Measurements from ENCODE around the gene MANSC1.
"Not testable (repeated sequence)": the region's sequence is repeated elsewhere in the genome, so short reads cannot be mapped to it uniquely, and the experiment has no call there.

The MANSC1 gene

DNA sequence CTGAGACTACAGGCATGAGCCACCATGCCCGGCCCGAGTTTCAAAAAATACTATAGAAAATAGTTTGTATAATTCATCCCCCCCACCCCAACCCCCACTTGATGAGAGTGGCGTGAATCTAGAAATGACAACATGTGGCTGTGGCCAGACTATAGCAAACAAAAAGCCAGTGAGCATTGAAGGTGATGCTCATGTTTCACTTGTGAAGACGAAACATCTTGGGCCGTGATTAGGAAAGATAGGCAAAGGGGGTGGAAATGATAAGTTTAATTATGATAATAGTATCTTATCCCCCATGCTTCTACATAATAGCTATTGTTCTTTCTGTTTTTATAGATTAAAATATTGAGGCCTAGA lies 15.4 kb upstream of the MANSC1 start:
- no peak for DNase-seq (ENCODE audit: low spot score)

DNA sequence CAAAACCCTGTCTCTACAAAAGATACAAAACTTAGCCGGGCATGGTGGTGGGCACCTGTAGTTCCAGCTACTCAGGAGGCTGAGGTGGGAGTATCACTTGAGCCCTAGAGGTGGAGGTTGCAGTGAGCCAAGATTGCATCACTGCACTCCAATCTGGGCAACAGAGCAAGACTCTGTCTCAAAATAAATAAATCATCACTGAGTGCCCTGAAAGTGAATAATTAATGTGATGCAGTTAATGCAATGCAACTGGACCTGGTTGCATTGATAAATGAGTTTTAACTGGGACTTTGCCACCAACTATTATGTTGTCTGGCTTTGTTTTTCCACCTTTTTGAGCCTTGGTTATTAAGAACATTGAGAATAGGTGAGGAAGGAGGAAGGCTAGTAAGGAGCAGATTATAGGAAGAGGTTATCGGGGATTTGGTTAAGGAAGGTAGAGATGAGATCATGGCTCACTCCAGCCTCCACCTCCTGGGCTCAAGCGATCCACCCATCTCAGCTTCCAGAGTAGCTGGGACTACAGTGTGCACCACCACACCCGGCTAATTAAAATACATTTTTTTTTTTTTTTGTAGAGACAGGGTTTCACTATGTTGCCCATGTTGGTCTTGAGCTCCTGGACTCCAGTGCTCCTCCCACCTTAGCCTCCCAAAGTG lies 14.9 kb upstream of the MANSC1 start:
- DNase-seq (ENCODE audit: low spot score), result no peak

DNA sequence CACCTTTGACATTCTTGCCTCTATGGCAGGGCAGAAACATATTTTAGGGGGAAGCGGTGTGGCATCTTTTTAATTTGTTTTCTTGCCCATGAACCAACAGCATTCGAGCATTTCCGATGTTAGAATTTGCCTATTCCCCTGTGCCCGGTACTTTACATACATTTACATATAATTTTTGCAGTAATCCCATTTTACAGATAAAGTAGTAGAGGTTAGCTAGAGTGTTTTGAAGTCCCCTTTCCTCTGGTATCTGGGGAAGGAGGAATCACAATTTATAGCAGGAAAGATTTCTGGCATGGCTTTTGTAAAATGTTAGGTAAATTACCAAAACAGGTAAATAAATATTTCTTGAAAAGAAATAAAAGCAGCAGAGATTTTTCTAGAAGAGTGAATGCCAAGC lies 8.5 kb upstream of the MANSC1 start:
- no peak for DNase-seq (ENCODE audit: low spot score)

DNA sequence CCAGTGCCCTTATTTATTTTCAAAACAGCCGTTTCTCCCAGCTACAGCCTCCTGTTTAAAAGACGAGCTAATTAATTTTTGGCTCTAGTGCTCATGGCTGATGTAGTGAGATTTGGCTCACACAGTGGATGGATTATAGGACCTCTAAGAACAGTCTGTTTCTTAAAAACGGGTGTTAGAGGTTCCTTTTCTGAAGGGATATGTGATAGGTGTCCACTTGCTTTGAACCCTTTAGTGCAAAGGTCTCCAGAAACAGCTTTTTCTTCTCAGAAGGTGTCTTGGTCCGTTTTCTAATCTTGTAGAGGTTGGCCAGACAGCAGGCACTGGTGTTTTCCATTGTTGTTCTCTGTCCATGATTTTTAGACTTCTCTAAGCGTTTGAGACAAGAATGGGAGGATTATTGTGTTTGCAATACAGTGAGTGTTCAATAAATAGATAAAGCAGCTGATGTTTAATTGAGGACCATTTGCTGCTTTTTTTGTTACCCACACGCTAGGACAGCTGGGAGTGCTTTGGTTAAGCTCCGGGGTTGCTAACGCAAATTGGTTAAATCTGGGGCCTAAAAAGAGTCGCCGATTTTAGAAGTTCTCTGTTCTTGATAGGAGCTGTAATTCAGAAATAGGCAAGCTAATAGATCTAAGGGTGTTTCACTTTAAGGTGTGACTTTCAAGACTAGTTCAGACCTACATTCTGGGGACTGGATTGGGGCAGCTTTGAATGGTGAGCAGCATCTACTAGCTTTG lies 7.8 kb upstream of the MANSC1 start:
- DNase-seq (ENCODE audit: low spot score), result no peak

DNA sequence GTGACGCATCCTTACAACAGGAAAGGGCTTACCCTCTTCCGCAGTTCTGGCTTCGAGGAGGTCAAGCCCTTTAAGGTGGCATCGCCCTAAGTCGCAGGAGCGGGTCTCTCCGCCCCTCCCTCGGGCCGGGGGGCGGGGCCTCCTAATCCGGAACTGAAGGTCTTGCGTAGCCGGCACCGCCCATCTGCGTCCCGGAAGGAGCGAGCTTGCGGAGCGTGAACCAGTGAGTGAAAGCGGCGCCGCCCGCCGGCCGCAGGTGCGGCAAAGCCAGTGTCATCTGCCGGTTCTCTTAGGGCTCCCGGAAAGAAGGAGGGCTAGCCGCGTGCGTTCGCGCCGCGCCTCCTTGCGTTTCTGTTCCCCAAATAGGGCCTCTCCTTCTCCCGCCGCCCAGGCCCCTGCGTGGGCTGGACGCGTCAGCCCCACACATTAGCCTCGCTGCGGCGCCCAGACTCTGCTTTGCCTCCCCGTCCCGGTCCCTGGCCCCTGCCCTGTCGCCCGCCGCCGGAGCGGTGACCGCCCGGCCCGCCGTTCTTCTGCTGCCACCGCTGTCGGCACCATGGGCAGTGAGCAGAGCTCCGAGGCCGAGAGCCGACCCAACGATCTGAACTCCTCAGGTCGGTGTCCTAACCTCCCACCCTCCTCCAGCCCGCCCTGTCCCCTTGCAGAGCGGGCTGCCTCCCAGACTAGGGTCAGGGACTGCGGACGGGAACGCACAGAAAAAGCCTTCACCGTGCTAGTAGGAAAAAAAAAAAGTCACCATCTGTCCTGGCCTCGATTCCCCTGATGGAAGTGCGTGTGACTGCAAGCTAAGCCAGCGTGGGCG lies 7.1 kb upstream of the MANSC1 start, which contains the start of gene BORCS5:
Gene BORCS5, plus strand, starts transcription at position 183 of the 823 bp plus-strand sequence. Its CDS starts 374 bp downstream, at position 557.
- peak; percentile 88 for DNase-seq (ENCODE audit: low spot score)

DNA sequence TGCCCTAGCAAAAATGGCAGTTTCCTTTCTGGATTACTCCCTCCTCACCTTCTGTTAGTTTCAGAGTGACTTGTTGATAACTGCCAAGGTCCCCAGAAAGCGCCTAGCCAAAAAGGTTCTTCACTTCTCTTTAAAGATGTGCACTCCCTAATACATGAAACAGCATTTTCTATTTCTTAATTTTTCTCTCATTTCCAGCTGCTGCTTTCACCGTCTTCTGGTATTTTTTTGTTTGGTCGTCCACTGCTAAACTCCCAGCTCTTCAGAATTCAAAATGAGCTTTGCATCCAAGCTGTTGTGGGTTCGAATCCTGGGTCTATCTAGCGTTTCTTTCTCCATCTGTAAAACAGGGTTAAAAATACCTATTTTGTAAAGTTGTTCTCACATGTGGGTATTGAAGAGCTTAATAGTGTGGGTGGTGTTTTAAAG lies 6.4 kb upstream of the MANSC1 start:
- no peak for DNase-seq (ENCODE audit: low spot score)

DNA sequence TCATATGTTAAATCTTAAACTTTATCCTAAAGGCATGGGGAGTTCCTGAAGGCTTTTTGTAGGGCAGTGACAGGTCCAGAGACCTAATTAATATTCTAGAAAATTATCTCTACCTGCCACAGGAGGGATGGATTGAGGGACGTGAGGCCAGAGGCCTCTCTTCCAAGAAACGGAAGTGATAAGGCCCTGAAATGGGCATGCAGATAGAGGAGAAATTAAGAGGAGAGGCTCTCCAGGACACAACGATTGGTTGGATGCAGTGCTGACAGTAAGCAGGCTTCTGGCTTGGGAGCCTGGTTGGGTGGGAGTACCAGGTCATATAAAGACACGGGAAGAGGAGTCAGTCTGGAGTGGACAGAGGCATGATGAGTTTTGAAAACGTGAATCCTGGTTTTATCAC lies 3.8 kb upstream of the MANSC1 start:
- DNase-seq (ENCODE audit: low spot score), result no peak

DNA sequence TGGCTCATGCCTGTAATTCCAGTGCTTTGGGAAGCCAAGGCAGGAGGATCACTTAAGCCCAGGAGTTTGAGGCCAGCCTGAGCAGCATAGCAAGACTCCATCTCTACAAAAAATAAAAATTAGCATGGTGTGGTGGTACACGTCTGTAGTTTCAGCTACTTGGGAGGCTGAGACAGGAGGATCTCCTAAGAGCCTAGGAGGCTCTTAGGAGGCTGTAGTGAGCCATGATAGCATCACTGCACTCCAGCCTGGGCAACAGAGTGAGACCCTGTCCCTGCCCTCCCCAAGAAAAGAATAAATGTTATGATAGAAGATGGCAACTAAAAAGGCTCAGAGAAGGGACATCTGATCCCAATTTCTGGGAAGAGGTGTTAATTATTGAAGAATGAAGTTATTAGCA lies 3.2 kb upstream of the MANSC1 start:
- no peak for DNase-seq (ENCODE audit: low spot score)

DNA sequence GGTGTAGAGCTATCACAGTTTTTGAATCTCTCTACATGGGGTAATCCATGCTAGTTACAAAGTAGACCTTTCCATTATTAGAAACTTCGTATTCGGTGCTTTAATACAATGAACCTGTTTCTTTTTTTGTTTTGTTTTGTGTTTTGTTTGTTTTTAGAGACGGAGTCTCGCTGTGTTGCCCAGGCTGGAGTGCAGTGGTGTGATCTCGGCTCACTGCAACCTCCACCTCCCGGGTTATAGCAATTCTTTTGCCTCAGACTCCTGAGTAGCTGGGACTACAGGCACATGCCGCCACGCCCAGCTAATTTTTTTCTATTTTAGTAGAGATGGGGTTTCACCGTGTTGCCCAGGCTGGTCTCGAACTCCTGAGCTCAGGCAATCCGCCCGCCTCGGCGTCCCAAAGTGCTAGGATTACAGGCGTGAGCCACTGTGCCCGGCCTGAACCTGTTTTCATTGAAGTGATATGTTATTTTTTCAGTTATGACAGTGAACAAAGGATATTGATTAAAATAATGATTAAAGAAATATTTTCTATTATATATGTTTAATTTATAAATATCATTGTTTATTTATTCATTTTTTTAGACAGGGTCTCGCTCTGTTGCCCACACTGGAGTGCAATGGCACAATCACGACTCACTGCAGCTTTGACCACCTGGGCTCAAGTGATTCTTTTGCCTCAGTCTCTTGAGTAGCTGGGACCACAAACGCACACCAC lies 1.6 kb upstream of the MANSC1 start:
- not testable (repeated sequence) for DNase-seq (ENCODE audit: low spot score)

DNA sequence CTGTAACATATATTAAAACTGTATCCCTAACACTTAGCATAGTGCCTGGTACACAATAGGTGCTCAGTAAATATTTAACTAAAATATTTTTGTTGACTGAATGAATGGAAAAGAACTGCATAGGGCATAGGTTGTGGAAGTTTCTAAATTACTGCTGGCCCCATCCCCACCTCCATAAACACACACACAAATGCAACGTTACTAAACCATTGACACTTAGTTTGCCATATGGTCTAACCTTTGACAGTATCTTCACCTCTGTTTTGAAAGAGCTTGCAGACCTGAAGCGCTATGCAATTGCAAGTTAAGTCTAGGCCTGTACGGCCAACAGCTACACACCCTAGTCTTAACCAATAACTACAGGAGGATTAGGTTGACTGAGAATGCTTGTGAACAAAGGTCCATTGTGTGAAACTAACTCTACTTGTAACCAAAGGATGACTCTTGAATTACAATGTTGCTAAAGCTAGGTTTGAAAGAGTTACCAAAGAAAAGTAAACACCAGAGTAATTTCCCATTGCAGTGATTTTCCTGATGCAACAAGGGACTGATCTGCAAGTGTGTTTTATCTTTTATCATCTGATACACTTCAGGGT lies 924 bp upstream of the MANSC1 start:
- no peak for DNase-seq (ENCODE audit: low spot score)

DNA sequence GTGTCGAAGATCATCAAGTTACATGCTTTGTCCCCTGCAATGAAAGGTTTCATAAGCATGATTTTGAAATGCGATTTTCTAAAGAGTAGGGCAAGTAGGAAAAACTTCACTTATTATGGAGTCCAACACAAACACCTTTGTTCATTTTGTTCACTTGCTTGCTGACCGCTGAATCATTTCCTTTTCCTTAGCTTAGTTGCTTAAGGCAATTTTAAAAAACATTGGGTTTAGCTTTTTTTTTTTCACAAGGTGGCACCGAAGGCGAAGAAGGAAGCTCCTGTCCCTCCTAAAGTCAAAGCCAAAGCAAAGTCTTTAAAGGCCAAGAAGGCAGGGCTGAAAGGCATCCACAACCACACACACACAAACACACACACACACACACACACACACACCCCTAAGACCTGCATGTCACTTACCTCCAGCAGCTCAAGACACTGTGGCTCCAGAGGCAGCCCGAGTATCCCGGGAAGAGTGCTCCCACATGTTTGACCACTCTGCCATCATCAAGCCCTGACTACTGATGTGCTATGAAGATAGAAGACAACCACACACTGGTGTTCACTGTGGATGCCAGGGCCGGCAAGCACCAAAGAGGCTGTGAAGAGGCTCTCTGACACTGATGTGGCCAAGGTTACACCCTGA lies 11.4 kb downstream of the MANSC1 start:
- no peak for DNase-seq (ENCODE audit: low spot score)

DNA sequence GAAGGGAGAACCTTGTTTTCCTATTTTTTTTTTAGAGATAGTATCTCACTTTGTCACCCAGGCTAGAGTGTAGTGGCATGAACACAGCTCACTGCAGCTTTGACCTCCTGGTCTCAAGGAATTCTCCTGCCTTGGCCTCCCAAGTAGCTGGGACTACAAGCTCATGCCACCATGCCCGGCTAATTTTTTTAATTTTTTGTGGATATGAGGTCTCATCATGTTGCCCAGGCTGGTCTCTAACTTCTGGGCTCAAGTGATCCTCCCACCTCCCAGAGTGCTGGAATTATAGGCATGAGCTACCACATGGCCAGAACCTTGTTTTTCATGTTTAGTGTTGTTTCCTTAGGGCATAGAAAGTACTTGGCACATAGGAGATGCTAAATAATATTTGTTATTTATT lies 13.5 kb downstream of the MANSC1 start:
- no peak for DNase-seq (ENCODE audit: low spot score)

DNA sequence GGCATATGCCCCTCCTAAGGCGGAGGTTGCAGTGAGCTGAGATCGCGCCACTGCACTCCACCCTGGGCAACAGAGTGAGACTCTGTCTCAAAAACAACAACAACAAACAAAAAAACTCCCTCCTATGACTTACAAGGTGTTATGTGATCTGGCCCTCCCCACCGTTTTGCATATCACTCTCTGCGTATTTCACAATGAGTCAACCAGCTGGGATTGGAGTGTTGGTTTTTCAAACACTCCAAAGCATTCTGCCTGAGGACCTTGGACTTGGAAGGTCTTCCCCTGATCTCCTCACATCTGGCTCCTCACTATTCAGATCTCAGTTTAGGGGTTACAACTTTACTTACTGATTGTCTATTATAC lies 14.0 kb downstream of the MANSC1 start:
- no peak for DNase-seq (ENCODE audit: low spot score)

DNA sequence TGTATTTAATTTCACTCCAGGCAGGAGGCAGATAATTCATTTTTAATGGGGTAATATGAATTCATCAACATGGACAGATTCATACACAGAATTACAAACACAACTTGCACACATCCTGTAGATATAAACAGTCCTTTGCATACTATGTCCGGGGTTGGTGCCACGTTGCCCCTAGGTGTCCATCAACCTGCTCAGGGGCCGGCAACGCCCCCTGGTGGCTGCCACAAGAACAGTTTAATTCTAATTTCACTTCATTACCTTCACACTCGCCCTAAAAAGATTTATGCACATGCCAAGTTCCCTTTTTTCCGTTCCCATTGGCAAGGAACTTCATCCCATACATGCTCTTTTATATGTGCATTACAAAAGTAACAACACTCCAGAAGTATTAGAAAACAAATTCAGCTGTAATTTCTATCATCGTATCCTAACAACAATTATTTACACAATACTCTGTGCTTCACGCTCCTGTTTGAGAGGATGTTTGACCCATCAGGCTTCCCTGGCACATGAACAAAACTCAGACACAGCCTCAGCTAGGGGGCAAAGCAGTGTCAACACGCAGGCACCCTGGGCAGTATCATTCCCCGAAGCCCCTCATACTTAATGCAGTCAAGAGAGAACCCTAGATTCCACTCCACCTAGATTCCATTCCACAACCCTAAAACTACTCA lies 15.5 kb downstream of the MANSC1 start:
- peak; percentile 62 for DNase-seq (ENCODE audit: low spot score)

DNA sequence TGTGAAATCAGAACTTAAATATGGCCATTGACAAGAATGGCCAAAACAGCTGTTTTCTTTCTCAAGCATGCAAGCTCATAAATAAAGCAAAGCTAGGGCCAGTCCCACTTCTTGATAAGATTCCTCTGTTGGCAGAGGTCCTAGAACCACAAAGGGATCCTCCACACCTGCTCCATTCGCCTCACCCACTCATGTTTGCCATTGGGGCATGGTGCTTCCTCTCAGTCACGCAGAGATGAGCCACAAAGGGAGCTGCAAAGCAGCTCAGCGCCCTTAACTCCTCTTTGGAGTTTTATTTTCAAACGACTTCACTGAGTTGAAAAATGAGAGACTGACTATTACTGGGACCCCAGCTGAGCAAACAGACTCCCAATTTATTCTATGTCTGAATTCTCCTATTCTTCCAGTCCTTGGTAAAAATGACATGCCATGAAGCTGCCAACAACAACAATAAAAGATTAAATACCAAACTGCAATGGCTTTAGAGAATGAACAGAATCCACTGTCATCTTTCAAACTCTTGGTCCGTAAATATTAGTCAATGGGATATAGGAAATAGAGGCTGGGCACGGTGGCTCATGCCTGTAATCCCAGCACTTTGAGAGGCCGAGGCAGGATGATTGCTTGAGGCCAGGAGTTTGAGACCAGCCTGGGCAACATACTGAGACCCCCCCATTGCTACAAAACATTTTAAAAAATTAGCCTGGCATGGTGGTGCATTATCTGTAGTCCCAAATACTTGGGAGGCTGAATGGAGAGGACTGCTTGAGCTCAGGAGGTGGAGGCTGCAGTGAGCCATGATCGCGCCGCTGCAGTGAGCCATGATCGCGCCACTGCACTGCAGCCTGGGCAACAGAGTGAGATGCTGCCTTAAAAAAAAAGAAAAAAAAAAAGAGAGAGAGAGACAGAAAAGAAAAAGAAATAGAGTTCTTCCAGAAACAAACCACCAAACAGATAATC lies 16.4 kb downstream of the MANSC1 start:
- peak; percentile 52 for DNase-seq (ENCODE audit: low spot score)

DNA sequence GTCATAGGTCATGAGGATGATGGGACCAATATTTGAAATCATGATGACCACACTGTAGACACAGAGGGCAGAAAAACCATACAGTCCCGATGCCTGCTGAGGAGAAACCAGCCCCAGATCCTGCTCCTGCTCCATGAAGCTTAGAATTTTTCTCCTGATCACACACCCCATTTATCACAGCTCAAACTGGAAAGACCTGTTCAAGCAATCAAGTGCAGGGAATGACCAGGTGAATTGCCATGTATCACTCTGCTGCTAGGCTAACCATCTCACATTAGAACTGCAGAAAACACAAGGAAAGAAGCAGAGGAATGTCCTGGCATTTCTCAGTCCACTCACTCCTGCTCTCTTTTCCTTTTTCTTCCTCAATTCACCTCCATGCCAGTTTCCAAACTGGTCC lies 18.1 kb downstream of the MANSC1 start:
- no peak for DNase-seq (ENCODE audit: low spot score)

DNA sequence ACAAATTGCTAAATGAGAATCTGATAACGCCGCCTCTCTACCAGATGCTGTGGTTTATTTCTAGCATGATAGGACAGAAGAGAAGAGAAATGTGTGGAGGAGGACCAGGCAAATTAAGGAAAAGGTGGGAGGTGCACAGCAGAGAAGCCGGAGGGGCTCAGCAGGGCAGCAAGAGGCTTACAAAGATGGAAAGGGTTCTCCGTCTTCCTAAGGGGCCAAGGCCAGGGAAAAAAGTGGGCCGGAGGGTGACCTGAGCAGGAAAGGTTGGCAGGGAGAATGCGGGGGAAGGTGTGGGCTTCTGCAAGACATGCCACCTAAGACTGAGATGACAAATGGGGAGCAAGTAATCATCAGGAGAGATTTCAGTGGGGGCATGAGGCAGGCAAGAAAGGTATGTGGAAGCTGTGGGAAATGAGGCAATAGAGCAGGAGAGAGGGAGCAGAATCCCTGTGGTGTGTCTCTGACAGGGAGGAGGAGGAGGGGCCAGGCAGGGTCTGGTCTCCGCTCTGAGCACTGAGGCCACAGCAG lies 18.7 kb downstream of the MANSC1 start:
- DNase-seq (ENCODE audit: low spot score), result no peak

DNA sequence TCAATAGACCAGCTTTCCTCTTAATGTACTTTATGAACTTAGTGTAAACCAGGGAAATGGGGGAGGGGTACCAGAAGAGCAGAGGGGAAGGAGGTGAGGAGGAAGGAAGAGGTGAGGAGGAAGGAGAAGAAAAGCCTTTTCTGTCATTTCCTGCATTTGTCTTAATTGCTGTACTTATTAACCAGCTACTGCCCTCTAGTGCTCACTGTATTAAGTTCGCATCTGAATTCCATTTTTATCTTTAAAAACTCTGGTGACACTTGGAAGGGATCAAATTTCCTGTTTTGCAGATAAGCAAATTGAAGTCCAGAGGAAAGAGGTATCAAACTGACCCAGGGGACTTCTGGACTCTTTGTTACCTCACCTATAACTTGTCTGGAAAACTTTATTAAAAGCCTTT lies 22.2 kb downstream of the MANSC1 start:
- peak; percentile 55 for DNase-seq (ENCODE audit: low spot score)

DNA sequence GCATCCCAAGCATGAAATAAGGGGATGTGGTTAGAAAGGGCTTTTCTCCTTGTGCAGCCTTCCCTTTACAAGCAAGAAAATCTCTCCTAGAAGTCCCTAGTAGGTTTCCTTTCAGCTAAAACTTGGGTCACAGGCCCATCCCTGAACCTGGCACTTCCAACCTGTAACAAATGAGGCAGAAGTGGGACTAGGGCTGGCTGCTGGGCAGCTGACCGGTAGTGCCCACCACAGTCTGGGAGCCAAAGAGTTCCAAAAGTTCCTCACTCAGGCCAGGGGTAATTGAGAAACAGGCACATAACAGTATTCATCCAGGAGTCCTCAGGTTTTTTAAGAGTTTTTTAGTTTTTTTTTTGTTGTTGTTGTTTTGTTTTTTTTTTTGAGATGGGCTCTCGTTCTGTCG lies 23.8 kb downstream of the MANSC1 start:
- no peak for DNase-seq (ENCODE audit: low spot score)

Data from hepatic stellate cell (primary cell).